T-helper 22 cell (primary cell): ENCODE data around the gene MCCC2.
"Not testable (repeated sequence)": the region's sequence is repeated elsewhere in the genome, so short reads cannot be mapped to it uniquely, and the experiment has no call there.

ENCODE experiments used
- DNase-seq: peaks from one replicate; pipeline ENCODE4 v3.0.0-alpha.2; 2020; ENCODE audit warnings: low read depth

The MCCC2 gene

DNA sequence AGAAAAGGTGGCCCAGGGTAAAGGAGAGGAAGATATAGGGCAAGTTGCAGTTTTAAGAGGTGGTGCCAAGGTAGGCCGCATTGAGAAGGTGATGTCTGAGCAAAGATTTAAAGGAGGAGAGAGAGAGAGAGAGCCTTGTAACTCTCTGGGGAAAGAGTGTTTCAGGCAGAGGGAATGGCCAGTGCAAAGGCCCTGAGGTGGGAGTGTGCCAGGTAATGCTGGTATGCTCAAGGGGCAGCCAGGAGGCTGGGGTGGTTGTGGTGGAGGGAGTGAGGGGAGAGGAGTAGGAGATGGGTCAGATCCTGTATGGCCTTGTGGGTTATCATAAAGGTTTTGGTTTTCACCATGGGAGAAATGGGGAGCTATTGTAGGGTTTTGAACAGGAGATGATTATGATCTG is 9.9 kb downstream of the MCCC2 start:
- no peak for DNase-seq

GRCh38 chr5:71600783-71601182 is 13.6 kb downstream of the MCCC2 start:
- DNase-seq: no peak

GRCh38 chr5:71601222-71602026 is 14.3 kb downstream of the MCCC2 start:
- DNase-seq: peak; percentile 63

DNA sequence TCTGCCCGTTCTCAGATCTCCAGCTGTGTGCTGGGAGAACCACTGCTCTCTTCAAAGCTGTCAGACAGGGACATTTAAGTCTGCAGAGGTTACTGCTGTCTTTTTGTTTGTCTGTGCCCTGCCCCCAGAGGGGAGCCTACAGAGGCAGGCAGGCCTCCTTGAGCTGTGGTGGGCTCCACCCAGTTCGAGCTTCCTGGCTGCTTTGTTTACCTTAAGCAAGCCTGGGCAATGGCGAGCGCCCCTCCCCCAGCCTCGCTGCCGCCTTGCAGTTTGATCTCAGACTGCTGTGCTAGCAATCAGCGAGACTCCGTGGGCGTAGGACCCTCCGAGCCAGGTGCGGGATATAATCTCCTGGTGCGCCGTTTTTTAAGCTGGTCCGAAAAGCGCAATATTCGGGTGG is 22.8 kb downstream of the MCCC2 start:
- DNase-seq: not testable (repeated sequence)

DNA sequence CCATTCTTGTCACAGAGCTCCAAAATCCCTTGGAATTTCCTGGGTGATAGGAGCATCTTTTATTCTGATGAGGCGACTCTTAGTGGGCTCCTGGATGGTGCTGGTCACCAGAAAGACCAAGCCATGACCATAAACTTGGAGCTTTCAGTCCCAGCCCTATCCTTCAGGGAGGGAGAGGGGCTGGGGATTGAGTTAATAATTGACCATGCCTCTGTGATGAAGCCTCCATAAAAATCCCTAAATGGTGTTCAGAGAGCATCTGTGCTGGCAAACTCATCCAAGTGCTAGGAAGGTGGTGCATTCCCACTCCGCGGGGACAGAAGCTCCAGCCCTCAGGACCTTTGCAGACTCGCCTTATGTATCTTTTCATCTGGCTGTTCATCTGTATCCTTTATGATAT is 28.7 kb downstream of the MCCC2 start:
- no peak for DNase-seq

- no peak for DNase-seq
These were observed 33.5 kb downstream of the MCCC2 start for GRCh38 chr5:71620630-71621029.

- DNase-seq: no peak
These were observed 34.1 kb downstream of the MCCC2 start for GRCh38 chr5:71621268-71621667.

- no peak for DNase-seq
These were observed 34.6 kb downstream of the MCCC2 start for GRCh38 chr5:71621741-71622140.

DNA sequence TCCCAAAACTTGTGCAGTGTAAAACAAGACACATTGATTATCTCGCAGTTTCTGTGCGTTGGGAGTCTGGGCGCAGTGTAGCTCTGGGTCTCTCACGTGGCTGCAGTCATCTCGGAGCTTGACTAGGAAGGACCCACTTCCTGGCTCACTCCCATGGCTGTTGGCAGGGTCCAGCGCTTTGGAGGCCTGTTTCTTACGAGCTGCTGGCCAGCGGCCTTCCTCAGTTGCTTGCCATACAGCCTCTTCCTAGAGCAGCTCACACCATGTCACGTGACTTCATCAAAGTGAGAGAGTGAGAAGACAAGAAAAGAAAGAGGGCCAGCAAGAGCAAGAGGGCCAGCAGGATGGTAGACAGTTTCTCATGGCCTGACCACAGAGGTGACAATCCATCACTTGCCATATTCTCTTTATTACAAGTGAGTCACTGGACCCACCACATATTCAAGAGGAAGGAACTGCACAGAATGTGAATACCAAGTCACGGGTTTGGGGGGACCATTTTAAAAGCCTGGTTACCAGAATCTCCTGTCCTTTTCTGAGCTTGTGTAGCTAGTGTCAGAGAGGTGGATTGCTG is 36.2 kb downstream of the MCCC2 start:
- DNase-seq: no peak

DNA sequence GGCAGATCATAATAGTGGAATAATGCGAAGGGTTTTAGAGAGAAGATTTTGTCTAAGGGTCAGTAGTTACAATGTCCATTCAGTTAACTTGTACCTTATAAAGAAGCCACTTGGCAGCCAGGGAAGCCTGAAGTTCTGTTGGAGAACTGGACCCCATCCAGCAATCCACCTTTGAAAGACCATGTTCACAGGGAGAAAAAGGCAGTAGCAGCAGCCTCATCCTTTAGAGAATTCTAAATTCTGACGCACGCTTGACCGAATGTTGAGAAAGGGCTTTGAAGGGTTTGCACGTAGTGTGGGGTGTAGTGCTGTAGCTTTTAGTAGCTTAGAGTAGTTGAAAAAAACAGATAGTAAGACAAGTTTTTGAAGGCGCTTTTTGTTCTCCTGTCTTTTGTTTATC is 42.8 kb downstream of the MCCC2 start:
- no peak for DNase-seq

DNA sequence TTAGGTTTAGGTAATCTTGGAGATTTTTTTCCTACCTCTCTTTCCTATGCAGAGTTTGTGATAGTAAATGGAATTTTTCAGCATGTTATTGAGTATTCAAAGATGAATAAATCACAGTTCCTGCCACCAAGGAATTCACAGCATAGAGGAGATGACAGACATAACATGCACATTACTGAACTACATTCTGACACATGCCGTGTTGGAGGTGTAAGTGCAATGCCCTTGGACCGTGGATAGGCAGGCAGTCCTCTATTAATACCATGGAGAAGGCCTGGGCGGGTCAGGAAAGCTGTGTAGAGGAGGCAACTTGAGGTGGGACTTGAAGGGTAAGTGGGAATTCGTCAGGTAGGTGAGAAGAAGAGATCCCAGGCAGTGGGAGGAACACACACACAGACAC is 43.9 kb downstream of the MCCC2 start:
- no peak for DNase-seq

DNA sequence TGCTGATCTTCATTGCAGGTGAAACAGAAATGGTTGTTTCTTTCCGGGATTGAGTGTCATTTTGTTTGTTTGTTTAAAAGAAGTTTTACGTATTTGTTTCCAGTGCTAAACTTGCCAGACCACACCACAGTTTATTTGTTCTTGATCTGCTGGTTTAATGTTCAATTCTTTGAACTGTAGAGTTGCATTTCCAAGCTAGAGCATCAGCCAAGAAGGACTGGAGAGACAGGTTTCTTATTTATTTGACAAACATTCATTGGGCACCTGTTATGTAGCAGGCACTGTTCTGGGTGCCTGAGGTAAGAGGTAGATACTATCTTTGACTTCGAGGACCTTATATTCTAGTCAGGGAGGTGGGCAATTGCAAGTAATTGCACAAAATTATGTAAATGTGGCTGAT is 45.0 kb downstream of the MCCC2 start:
- no peak for DNase-seq

DNA sequence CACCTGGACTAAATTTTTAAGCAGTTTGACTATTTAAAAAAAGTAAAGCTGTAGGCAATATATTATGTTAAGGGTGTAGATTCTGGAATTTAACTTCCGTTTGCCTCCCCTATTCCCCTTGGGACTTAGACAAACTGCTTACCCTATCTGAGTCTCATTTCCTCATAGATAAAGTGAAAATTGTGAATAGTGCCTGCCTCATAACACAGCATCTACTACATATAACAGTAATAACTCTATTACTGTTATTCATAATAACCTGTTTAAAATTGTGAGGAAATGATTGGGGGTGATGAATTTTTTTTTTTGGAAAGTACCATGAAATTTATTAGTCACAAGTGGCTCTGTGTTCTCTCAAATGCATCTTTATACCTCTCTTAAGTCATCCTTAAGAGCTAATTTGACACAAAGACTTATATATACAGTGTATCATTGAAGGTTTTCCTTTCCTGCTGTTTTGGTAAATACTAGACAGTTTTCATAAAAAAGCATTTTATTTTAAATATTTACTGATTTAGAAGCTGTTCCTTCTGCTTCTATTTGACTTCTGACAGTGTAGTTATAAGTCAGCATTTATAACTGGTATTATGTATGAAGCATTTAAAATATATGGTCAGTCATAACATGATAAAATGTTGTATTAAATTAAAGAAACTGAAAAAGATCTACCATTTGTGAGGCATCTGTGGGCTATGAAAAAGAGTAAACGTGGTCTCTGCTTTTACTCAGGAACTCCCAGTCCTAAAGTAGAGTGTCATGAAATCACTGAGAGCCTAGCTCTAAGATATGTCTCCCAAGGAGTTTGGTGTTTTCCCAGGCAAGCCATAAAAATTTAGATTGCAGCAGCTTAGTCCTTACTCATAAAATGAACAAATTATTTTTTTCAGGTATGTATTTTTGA is 46.4 kb downstream of the MCCC2 start:
- DNase-seq: no peak

DNA sequence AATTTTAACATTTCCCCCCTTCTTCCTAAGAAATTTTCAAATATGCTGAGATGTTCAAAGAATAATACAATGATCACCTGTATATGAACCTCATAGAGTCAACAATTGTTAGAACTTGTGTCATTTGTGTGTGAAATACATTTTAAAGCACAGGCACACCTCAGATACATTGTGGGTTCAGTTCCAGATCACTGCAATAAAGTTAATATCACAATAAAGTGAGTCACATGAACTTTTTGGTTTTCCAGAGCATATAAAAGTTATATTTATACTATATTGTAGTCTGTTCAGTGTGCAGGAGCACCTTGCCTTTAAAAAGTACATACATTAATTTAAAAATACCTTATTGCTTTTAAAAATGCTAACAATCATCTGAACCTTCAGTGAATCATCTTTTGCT is 50.0 kb downstream of the MCCC2 start:
- DNase-seq: no peak

- DNase-seq: no peak
These were observed 53.3 kb downstream of the MCCC2 start for GRCh38 chr5:71640408-71640807.

GRCh38 chr5:71645030-71645429 is 57.9 kb downstream of the MCCC2 start:
- no peak for DNase-seq

DNA sequence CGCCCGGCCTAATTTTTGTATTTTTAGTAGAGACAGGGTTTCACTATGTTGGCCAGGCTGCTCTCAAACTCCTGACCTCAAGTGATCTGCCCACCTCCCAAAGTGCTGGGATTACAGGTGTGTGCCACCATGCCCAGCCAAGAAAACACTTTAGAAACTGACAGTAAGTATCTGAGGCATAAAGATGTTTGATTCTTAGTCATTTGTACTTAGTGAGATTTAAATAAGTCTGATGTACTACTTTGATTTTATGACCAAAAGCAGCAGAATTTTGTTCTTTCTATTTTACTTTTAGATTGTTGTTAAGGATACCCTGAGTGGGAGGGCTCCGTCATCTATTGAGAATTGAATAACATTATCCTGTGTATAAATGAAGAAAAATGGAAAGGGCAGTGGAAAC is 63.8 kb downstream of the MCCC2 start:
- not testable (repeated sequence) for DNase-seq

- no peak for DNase-seq
These were observed 64.4 kb downstream of the MCCC2 start for GRCh38 chr5:71651579-71651978.

DNA sequence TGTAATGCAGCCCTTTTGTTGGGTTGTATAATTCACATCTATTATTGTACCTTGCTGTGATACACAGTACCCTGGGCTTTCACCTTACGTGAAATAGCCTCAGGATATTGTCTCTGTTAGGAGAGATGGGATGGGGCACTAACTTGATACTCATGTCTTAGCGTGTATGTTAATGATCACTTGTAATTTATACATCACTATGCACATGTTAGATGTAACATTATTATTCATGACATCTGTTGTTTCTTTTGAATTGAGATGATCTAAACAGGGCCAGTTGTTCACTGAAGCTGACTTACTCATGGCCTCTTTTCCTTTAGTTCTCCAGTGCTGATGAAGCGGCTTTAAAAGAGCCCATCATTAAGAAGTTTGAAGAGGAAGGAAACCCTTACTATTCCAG is 65.2 kb downstream of the MCCC2 start:
- DNase-seq: no peak

GRCh38 chr5:71652803-71653543 is 65.8 kb downstream of the MCCC2 start:
- no peak for DNase-seq

- DNase-seq: no peak
These were observed 71.9 kb downstream of the MCCC2 start for GRCh38 chr5:71658916-71659662.
